ENCODE data around the gene DMBX1. TPM values are rescaled to one million over a fixed set of nuclear protein-coding genes. Genes with fewer than 3 reads are reported as not detected.

The DMBX1 gene
- total and polyA plus RNA-seq, 2 of the 4 experiments (the other 2 are of a cell fraction) = not detected

- intact Hi-C loops (cut with micrococcal nuclease) = loop anchor here (1.0 to 2.0 kb wide), 3 partner anchors 81 to 280 kb away; no protein-coding TSS in a partner anchor
- Histone ChIP-seq H2BK20ac (ENCODE audit: low read depth, low read length) (no peak overlapping the region), H3K4me3 (ENCODE audit: insufficient read depth, low read depth, low read length) (no peak overlapping the region), H3K27me3 (ENCODE audit: control insufficient read depth, insufficient read depth, low read length) (peaks cover 70% of the 10 kb centered on the region), H4K20me1 (ENCODE audit: insufficient read depth, low read length) (no peaks in the 10 kb centered on the region), H2BK120ac (ENCODE audit: low read depth, low read length) (no peak overlapping the region), H3K36me3 (ENCODE audit: control insufficient read depth, insufficient read depth, low read length) (no peaks in the 10 kb centered on the region), H2BK5ac (ENCODE audit: low read depth, low read length, poor library complexity, severe bottlenecking) (no peak overlapping the region), H3K56ac (ENCODE audit: extremely low read depth, insufficient read depth, low read length) (no peak overlapping the region), H3K27ac (ENCODE audit: insufficient read depth, low read length) (no peak overlapping the region), H4K91ac (ENCODE audit: insufficient read depth, low read depth, low read length) (no peak overlapping the region), H4K8ac (ENCODE audit: low read depth in 2 of 2, low read length in 2 of 2) (no peak overlapping the region), H3K79me1 (ENCODE audit: low read depth in 1 of 2, low read length in 2 of 2) (no peaks in the 10 kb centered on the region), H3K4me2 (ENCODE audit: low read depth, low read length) (no peak overlapping the region), H3K9me3 (ENCODE audit: control insufficient read depth, insufficient read depth, low read length) (no peaks in the 10 kb centered on the region), H2AFZ (replicated peaks; ENCODE audit: low read length, poor library complexity) (no peak overlapping the region), H3K9me1 (ENCODE audit: insufficient read depth, low read length) (peaks cover 2% of the 10 kb centered on the region; the same call in 1 of the 2 replicates), H3K18ac (ENCODE audit: low read depth, low read length) (no peak overlapping the region), H4K5ac (ENCODE audit: low read depth, low read length) (no peak overlapping the region), H3K23ac (ENCODE audit: low read depth, low read length) (no peak overlapping the region), H2BK15ac (ENCODE audit: low read depth, low read length) (no peak overlapping the region), H2AK5ac (ENCODE audit: low read depth, low read length) (no peak overlapping the region), H3K14ac (replicated peaks; ENCODE audit: low read depth, low read length) (no peak overlapping the region), H2AK9ac (replicated peaks; ENCODE audit: low read depth, low read length, poor library complexity) (no peak overlapping the region), H3K4ac (ENCODE audit: low read depth, low read length) (no peak overlapping the region), H3K4me1 (ENCODE audit: control insufficient read depth, insufficient read depth, low read length) (no peaks in the 10 kb centered on the region; the same call in 1 of the 2 replicates), H3K9ac (ENCODE audit: low read depth, low read length) (no peak overlapping the region)
- 3% methylated on average over 6 of the region's 15 CpGs; no CpG with 5 or more reads in 1 of the 2 experiments for WGBS, 2 experiments (ENCODE audit: extremely low coverage in 2 of 2, insufficient read length in 1 of 2)
- POLR2A ChIA-PET (ENCODE audit: unreplicated experiment) = no interaction called here
- DNase-seq (peak; percentile 51), ATAC-seq (ENCODE audit: low read depth) (peak; percentile 55)
- no TSS peak for BruUV-seq (replicated peaks)
- in situ Hi-C loops (cut with MboI; ENCODE audit: low sequenced_read_pairs) = loop anchor here (5.0 kb wide), 1 partner anchor 80 kb away; no protein-coding TSS in a partner anchor
- CTCF ChIA-PET = interaction anchor here (0.6 to 1.9 kb wide), 8 partner anchors 15 to 170 kb away, joined by 3 to 12 read pairs (median 4); partner anchors contain the start of gene MOB3C
- dilution Hi-C loops (cut with HindIII; ENCODE audit: low sequenced_read_pairs, unreplicated experiment) = no loop called here
- no peak for TF ChIP-seq MAZ (IDR thresholded peaks at IDR 0.05; ENCODE audit: borderline replicate concordance, low read depth, low read length)
- TF ChIP-seq CTCF (conservative IDR thresholded peaks at IDR 0.05; ENCODE audit: low read depth, low read length) = peak; percentile 82
- no peak for TF ChIP-seq ELK1 (IDR thresholded peaks at IDR 0.05; ENCODE audit: borderline replicate concordance, low read depth, low read length)
- no peak for TF ChIP-seq FOS (IDR thresholded peaks at IDR 0.05; ENCODE audit: low read depth, low read length)
- peak; percentile 79 for TF ChIP-seq RAD21 (IDR thresholded peaks at IDR 0.05; ENCODE audit: low read length)
- TF ChIP-seq USF2 (IDR thresholded peaks at IDR 0.05; ENCODE audit: low read depth, low read length) = no peak
- no peak for TF ChIP-seq MXI1 (IDR thresholded peaks at IDR 0.05; ENCODE audit: borderline replicate concordance, low read depth, low read length)
- peak; percentile 78 for TF ChIP-seq SMC3 (IDR thresholded peaks at IDR 0.05; ENCODE audit: low read depth, low read length)
- no peak for TF ChIP-seq POLR2A (IDR thresholded peaks at IDR 0.05; ENCODE audit: low read depth, low read length)
- no peak for TF ChIP-seq MAFK (IDR thresholded peaks at IDR 0.05; ENCODE audit: low read depth, low read length)
- TF ChIP-seq RFX5 (IDR thresholded peaks at IDR 0.05; ENCODE audit: low read depth, low read length) = no peak
- TF ChIP-seq NFE2L2 (IDR thresholded peaks at IDR 0.05; ENCODE audit: low read depth, low read length) = no peak
- TF ChIP-seq RCOR1 (IDR thresholded peaks at IDR 0.05; ENCODE audit: insufficient replicate concordance, low read length) = no peak
- no peak for TF ChIP-seq CHD1 (IDR thresholded peaks at IDR 0.05; ENCODE audit: low read depth, low read length)
Observed at GRCh38 chr1:46446646-46447498, 42.8 kb upstream of the DMBX1 start.
